Astrocyte (in vitro differentiated cells and primary cell): ENCODE measurements around the gene EDRF1. TPM values are rescaled to one million over a fixed set of nuclear protein-coding genes. Genes with fewer than 3 reads are reported as not detected.

ENCODE experiments used
- DNase-seq: peaks from one replicate; pipeline ENCODE4 v3.0.0-alpha.2; 2010; ENCODE audit warnings: low read depth
- FAIRE-seq: peaks from 2 replicates; lab custom pipeline; 2011; peaks lifted over from hg19 to GRCh38; lab: Jason Lieb, UNC
- H2AFZ ChIP-seq: 2 replicates; pipeline ENCODE4 v1.6.0; 2012; ENCODE audit warnings: low read depth, low read length, inconsistent platforms
- H3K27ac ChIP-seq: 2 replicates; pipeline ENCODE4 v1.5.1; 2011; ENCODE audit warnings: low read depth, low read length, inconsistent platforms
- H3K27me3 ChIP-seq: 2 replicates; pipeline ENCODE4 v1.6.0; 2011; ENCODE audit warnings: low read length, inconsistent platforms; ENCODE audit not compliant: insufficient read depth
- H3K36me3 ChIP-seq: 2 replicates; pipeline ENCODE4 v1.5.1; 2011; ENCODE audit warnings: low read length, inconsistent platforms; ENCODE audit not compliant: insufficient read depth
- H3K4me1 ChIP-seq: 2 replicates; pipeline ENCODE4 v1.5.1; 2011; ENCODE audit warnings: low read length, inconsistent platforms; ENCODE audit not compliant: insufficient read depth
- H3K4me2 ChIP-seq: 2 replicates; pipeline ENCODE4 v1.6.0; 2012; ENCODE audit warnings: low read length, inconsistent platforms
- H3K4me3 ChIP-seq: 2 replicates; pipeline ENCODE4 v1.5.1; 2011; ENCODE audit warnings: low read depth, mild to moderate bottlenecking, low read length, inconsistent platforms; ENCODE audit not compliant: insufficient read depth
- H3K79me2 ChIP-seq: 2 replicates; pipeline ENCODE4 v1.6.0; 2012; ENCODE audit warnings: mild to moderate bottlenecking, low read length, inconsistent platforms; ENCODE audit not compliant: insufficient read depth
- H3K9ac ChIP-seq: 2 replicates; pipeline ENCODE4 v1.6.0; 2012; ENCODE audit warnings: mild to moderate bottlenecking, low read length, inconsistent platforms
- H3K9me3 ChIP-seq: 2 replicates; pipeline ENCODE4 v1.5.1; 2012; ENCODE audit warnings: low read depth, mild to moderate bottlenecking, low read length, inconsistent platforms; ENCODE audit not compliant: insufficient read depth
- H4K20me1 ChIP-seq: 2 replicates; pipeline ENCODE4 v1.6.0; 2012; ENCODE audit warnings: low read length, inconsistent platforms; ENCODE audit not compliant: insufficient read depth
- H3K27ac Mint-ChIP-seq: one replicate; pipeline ENCODE4 v1.8.0; 2021; ENCODE audit warnings: mild to moderate bottlenecking, mixed read lengths; ENCODE audit not compliant: unreplicated experiment
- H3K27me3 Mint-ChIP-seq: one replicate; pipeline ENCODE4 v1.8.0; 2021; ENCODE audit warnings: low read depth, mixed read lengths; ENCODE audit not compliant: unreplicated experiment
- H3K36me3 Mint-ChIP-seq: one replicate; pipeline ENCODE4 v1.8.0; 2021; ENCODE audit warnings: low read depth, mixed read lengths; ENCODE audit not compliant: unreplicated experiment
- H3K4me1 Mint-ChIP-seq: one replicate; pipeline ENCODE4 v1.8.0; 2021; ENCODE audit warnings: low read depth, mixed read lengths; ENCODE audit not compliant: unreplicated experiment
- H3K4me3 Mint-ChIP-seq: one replicate; pipeline ENCODE4 v1.8.0; 2021; ENCODE audit warnings: mild to moderate bottlenecking, moderate library complexity, mixed read lengths; ENCODE audit not compliant: unreplicated experiment
- H3K9me3 Mint-ChIP-seq: one replicate; pipeline ENCODE4 v1.8.0; 2021; ENCODE audit warnings: mild to moderate bottlenecking, mixed read lengths; ENCODE audit not compliant: unreplicated experiment
- EZH2 ChIP-seq: IDR thresholded peaks from 2 replicates; pipeline ENCODE4 v1.6.1; 2012; ENCODE audit warnings: mild to moderate bottlenecking, low read length, inconsistent platforms; ENCODE audit not compliant: insufficient read depth
- total RNA-seq: library from RNA; stranded (reverse); gene quantifications from 2 replicates; pipeline ENCODE4 v1.2.1, GENCODE V29; 2021
- TF ChIP-seq, protein P1 (sequence below): IDR thresholded peaks from 2 replicates; pipeline ENCODE4 v1.5.1; 2011; ENCODE audit warnings: low read depth, mild to moderate bottlenecking, inconsistent platforms, low read length, moderate library complexity; ENCODE audit not compliant: insufficient read depth

EDRF1 gene
- total RNA-seq, 1 donor from 2014 or later = 25.7 TPM

DNA sequence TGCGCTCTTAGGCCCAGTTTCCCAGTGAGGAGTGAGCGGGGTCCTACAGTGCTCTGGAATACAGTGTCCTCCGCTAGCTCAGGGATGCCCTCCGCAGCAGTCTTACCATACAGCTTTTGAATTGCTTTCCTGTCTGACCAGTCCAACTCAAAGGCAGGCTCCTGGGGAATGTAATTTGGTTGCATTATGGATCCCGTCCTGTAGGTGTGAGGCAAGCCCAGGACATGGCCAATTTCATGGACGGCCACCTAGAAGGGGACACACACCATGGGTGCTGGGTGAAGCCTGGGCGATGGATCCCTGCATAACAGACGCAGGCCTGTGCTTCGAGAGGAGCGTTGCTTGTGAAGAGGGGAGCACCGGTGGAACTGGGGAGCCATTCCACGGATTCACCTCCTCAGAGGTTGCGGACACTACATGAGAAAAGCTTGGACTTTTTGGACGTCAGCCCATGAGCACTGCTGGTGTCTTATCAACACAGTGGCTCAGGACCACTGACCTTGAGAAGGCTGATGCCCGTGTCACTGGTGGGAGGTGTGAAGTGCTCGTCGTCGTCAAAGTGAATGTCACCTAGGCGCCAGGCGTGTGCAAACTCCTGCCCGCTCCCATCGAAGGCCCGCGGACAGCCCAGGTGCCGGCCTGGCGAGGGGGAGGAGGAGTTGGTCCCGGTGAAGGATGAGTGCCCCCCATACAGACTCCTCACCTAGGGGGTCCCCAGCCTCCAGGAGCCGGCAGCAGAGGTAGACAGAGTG is 52.8 kb downstream of the EDRF1 start:
- DNase-seq = no peak
- no peaks in the 10 kb centered on the region for H3K4me1 ChIP-seq
- H3K4me2 ChIP-seq = no peak overlapping the region
- Mint-ChIP-seq H3K4me1 (peaks cover 4% of the 10 kb centered on the region), H3K4me3 (no peak overlapping the region), H3K9me3 (peaks cover 2% of the 10 kb centered on the region), H3K27ac (no peak overlapping the region), H3K27me3 (peaks cover 18% of the 10 kb centered on the region), H3K36me3 (peaks cover 7% of the 10 kb centered on the region)
- FAIRE-seq = no peak
- no peak overlapping the region for H3K27ac ChIP-seq
- H3K27me3 ChIP-seq = no peaks in the 10 kb centered on the region
- no peaks in the 10 kb centered on the region for H4K20me1 ChIP-seq
- H3K9me3 ChIP-seq = no peaks in the 10 kb centered on the region
- H2AFZ ChIP-seq = no peak overlapping the region
- no peak overlapping the region for H3K9ac ChIP-seq
- no peaks in the 10 kb centered on the region for H3K79me2 ChIP-seq
- no peaks in the 10 kb centered on the region for H3K36me3 ChIP-seq
- H3K4me3 ChIP-seq = no peak overlapping the region
- TF ChIP-seq, protein P1, sequence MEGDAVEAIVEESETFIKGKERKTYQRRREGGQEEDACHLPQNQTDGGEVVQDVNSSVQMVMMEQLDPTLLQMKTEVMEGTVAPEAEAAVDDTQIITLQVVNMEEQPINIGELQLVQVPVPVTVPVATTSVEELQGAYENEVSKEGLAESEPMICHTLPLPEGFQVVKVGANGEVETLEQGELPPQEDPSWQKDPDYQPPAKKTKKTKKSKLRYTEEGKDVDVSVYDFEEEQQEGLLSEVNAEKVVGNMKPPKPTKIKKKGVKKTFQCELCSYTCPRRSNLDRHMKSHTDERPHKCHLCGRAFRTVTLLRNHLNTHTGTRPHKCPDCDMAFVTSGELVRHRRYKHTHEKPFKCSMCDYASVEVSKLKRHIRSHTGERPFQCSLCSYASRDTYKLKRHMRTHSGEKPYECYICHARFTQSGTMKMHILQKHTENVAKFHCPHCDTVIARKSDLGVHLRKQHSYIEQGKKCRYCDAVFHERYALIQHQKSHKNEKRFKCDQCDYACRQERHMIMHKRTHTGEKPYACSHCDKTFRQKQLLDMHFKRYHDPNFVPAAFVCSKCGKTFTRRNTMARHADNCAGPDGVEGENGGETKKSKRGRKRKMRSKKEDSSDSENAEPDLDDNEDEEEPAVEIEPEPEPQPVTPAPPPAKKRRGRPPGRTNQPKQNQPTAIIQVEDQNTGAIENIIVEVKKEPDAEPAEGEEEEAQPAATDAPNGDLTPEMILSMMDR = no peak
- TF ChIP-seq EZH2 = no peak

DNA sequence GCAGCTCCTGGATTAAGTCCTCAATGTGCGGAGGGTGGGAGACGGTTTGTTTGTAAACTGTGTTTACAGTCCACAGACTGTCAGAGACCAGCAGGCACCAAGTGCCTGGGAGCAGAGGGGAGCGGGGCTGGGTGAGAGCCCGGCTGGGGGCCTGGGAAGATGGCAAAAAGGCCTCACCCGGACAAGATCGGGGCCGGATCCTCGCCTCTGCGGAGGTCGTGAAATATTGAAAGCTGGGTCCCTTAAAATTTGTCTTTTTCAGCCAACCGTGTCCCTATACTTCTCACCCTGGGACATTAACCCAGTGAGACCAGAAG is 53.3 kb downstream of the EDRF1 start:
- H3K27me3 ChIP-seq = no peaks in the 10 kb centered on the region
- H4K20me1 ChIP-seq = no peaks in the 10 kb centered on the region
- H3K4me3 ChIP-seq = no peak overlapping the region
- H3K4me3 Mint-ChIP-seq = no peak overlapping the region
- no peak overlapping the region for H3K4me2 ChIP-seq
- H3K4me1 Mint-ChIP-seq = peaks cover 4% of the 10 kb centered on the region
- no peaks in the 10 kb centered on the region for H3K9me3 ChIP-seq
- peaks cover 7% of the 10 kb centered on the region for H3K36me3 Mint-ChIP-seq
- peaks cover 23% of the 10 kb centered on the region for H3K27me3 Mint-ChIP-seq
- peaks cover 4% of the 10 kb centered on the region for H3K9me3 Mint-ChIP-seq
- H3K79me2 ChIP-seq = no peaks in the 10 kb centered on the region
- DNase-seq (no peak), FAIRE-seq (no peak)
- H3K27ac ChIP-seq = no peak overlapping the region
- TF ChIP-seq, protein P1 = no peak
- TF ChIP-seq EZH2 = no peak
- no peaks in the 10 kb centered on the region for H3K4me1 ChIP-seq
- no peak overlapping the region for H3K27ac Mint-ChIP-seq
- H2AFZ ChIP-seq = no peak overlapping the region
- H3K36me3 ChIP-seq = no peaks in the 10 kb centered on the region
- H3K9ac ChIP-seq = no peak overlapping the region
